ENCODE data around the gene STK32B.

DNA sequence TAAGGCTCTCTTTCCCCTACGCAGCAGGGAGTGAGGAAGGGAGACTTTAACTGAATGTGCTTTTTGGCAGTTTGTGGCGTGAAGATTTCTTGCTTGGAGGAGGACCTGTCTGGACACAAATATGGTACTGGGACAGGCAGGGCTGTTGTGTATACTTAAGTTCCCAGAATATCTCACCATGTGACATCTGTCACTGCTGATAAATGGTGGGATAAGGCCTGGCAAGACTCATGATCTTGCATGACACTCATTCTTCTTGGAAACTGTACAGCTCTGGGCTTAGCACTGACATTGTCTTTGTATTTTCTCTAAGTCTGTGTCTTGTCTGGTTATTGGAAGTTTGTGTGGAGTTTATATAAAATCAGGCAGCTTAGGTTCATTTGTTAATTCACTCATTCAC, 93.1 kb downstream of the STK32B start:
- TF ChIP-seq, protein P1, sequence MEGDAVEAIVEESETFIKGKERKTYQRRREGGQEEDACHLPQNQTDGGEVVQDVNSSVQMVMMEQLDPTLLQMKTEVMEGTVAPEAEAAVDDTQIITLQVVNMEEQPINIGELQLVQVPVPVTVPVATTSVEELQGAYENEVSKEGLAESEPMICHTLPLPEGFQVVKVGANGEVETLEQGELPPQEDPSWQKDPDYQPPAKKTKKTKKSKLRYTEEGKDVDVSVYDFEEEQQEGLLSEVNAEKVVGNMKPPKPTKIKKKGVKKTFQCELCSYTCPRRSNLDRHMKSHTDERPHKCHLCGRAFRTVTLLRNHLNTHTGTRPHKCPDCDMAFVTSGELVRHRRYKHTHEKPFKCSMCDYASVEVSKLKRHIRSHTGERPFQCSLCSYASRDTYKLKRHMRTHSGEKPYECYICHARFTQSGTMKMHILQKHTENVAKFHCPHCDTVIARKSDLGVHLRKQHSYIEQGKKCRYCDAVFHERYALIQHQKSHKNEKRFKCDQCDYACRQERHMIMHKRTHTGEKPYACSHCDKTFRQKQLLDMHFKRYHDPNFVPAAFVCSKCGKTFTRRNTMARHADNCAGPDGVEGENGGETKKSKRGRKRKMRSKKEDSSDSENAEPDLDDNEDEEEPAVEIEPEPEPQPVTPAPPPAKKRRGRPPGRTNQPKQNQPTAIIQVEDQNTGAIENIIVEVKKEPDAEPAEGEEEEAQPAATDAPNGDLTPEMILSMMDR (IDR thresholded peaks at IDR 0.05): no peak
- TF ChIP-seq POLR2A (IDR thresholded peaks at IDR 0.05): no peak
